H9 (cell line): ENCODE results near the gene RAB24. TPM values are rescaled to one million over a fixed set of nuclear protein-coding genes. Genes with fewer than 3 reads are reported as not detected.

Source experiments
- DNase-seq: peaks from one replicate; pipeline ENCODE4 v3.0.0-alpha.2; 2017
- H2AFZ ChIP-seq: one replicate; pipeline ENCODE4 v1.6.1; 2013; ENCODE audit warnings: mild to moderate bottlenecking, low read length, control low read depth, moderate library complexity
- H2AK5ac ChIP-seq: 2 replicates; pipeline ENCODE4 v1.6.1; 2013; ENCODE audit warnings: low read length, control low read depth, mixed read lengths; ENCODE audit not compliant: insufficient read length
- H2BK120ac ChIP-seq: one replicate; pipeline ENCODE4 v1.6.1; 2013; ENCODE audit warnings: low read depth, mild to moderate bottlenecking, low read length, control low read depth, inconsistent platforms; ENCODE audit not compliant: poor library complexity, severe bottlenecking
- H2BK12ac ChIP-seq: 2 replicates; pipeline ENCODE4 v1.6.1; 2013; ENCODE audit warnings: low read length, control low read depth, mixed read lengths, low read depth; ENCODE audit not compliant: insufficient read length
- H2BK15ac ChIP-seq: 2 replicates; pipeline ENCODE4 v1.6.1; 2013; ENCODE audit warnings: low read depth, low read length, control low read depth
- H2BK20ac ChIP-seq: one replicate; pipeline ENCODE4 v1.6.1; 2013; ENCODE audit warnings: low read depth, mild to moderate bottlenecking, low read length, control low read depth, inconsistent platforms; ENCODE audit not compliant: poor library complexity, severe bottlenecking
- H2BK5ac ChIP-seq: 2 replicates; pipeline ENCODE4 v1.6.1; 2013; ENCODE audit warnings: low read length, control low read depth, mixed read lengths; ENCODE audit not compliant: insufficient read length
- H3K14ac ChIP-seq: 2 replicates; pipeline ENCODE4 v1.6.1; 2013; ENCODE audit warnings: low read length, control low read depth; ENCODE audit not compliant: insufficient read depth
- H3K18ac ChIP-seq: 2 replicates; pipeline ENCODE4 v1.6.1; 2013; ENCODE audit warnings: low read depth, mild to moderate bottlenecking, mixed read lengths, low read length, control low read depth; ENCODE audit not compliant: insufficient read length
- H3K23ac ChIP-seq: 2 replicates; pipeline ENCODE4 v1.6.1; 2013; ENCODE audit warnings: low read length, control low read depth, mixed read lengths, low read depth; ENCODE audit not compliant: insufficient read length
- H3K23me2 ChIP-seq: 2 replicates; pipeline ENCODE4 v1.6.1; 2013; ENCODE audit warnings: low read depth, mild to moderate bottlenecking, mixed read lengths, low read length, control low read depth; ENCODE audit not compliant: insufficient read length, poor library complexity, severe bottlenecking
- H3K27ac ChIP-seq: 2 replicates; pipeline ENCODE4 v1.5.1; 2013; ENCODE audit warnings: low read length, control low read depth, mixed read lengths, low read depth; ENCODE audit not compliant: insufficient read length
- H3K27me3 ChIP-seq: 2 replicates; pipeline ENCODE4 v1.6.1; 2013; ENCODE audit warnings: low read length, control low read depth, inconsistent platforms; ENCODE audit not compliant: insufficient read depth
- H3K4ac ChIP-seq: 2 replicates; pipeline ENCODE4 v1.6.1; 2013; ENCODE audit warnings: low read depth, mild to moderate bottlenecking, control low read depth, inconsistent platforms, low read length, moderate library complexity
- H3K4me1 ChIP-seq: 2 replicates; pipeline ENCODE4 v1.6.1; 2013; ENCODE audit warnings: low read length, control low read depth, inconsistent platforms; ENCODE audit not compliant: insufficient read depth
- H3K4me2 ChIP-seq: 2 replicates; pipeline ENCODE4 v1.6.1; 2013; ENCODE audit warnings: low read length, control low read depth, mixed read lengths; ENCODE audit not compliant: insufficient read length, insufficient read depth
- H3K56ac ChIP-seq: 2 replicates; pipeline ENCODE4 v1.6.1; 2013; ENCODE audit warnings: low read depth, mild to moderate bottlenecking, mixed read lengths, low read length, control low read depth; ENCODE audit not compliant: insufficient read length
- H3K79me1 ChIP-seq: 2 replicates; pipeline ENCODE4 v1.6.1; 2013; ENCODE audit warnings: low read depth, mild to moderate bottlenecking, moderate library complexity, low read length, control low read depth, inconsistent platforms; ENCODE audit not compliant: insufficient read depth, poor library complexity, severe bottlenecking
- H3K79me2 ChIP-seq: 2 replicates; pipeline ENCODE4 v1.6.1; 2013; ENCODE audit warnings: low read length, control low read depth, inconsistent platforms; ENCODE audit not compliant: insufficient read depth
- H3K9ac ChIP-seq: 2 replicates; pipeline ENCODE4 v1.6.1; 2013; ENCODE audit warnings: low read length, control low read depth, mixed read lengths; ENCODE audit not compliant: insufficient read length; ENCODE audit errors: extremely low read depth
- H3K9me3 ChIP-seq: one replicate; pipeline ENCODE4 v1.6.1; 2013; ENCODE audit warnings: low read depth, low read length, inconsistent platforms; ENCODE audit not compliant: control insufficient read depth
- H3T11ph ChIP-seq: one replicate; pipeline ENCODE4 v1.6.1; 2013; ENCODE audit warnings: mild to moderate bottlenecking, low read length, control low read depth, inconsistent platforms
- H4K20me1 ChIP-seq: one replicate; pipeline ENCODE4 v1.6.1; 2013; ENCODE audit not compliant: control insufficient read depth, insufficient read length, insufficient read depth
- H4K5ac ChIP-seq: 2 replicates; pipeline ENCODE4 v1.6.1; 2013; ENCODE audit warnings: low read depth, mild to moderate bottlenecking, mixed read lengths, low read length, control low read depth; ENCODE audit not compliant: insufficient read length
- H4K8ac ChIP-seq: replicated peaks from 2 replicates; pipeline ENCODE4 v1.6.1; 2013; ENCODE audit warnings: low read length, control low read depth, mixed read lengths, low read depth; ENCODE audit not compliant: insufficient read length
- H4K91ac ChIP-seq: 2 replicates; pipeline ENCODE4 v1.6.1; 2013; ENCODE audit warnings: low read depth, mild to moderate bottlenecking, moderate library complexity, mixed read lengths, low read length, control low read depth; ENCODE audit not compliant: insufficient read length
- H3K27ac Mint-ChIP-seq, 3 experiments: 2 replicates in 2 of 3; 3 replicates in 1 of 3; pipeline ENCODE4 v1.8.0; 2020 to 2021; ENCODE audit warnings: mixed read lengths in 3 of 3, mild to moderate bottlenecking in 1 of 3, moderate library complexity in 1 of 3
- H3K27me3 Mint-ChIP-seq: 2 replicates; pipeline ENCODE4 v1.8.0; 2021; ENCODE audit warnings: low read depth, mild to moderate bottlenecking, moderate library complexity, mixed read lengths
- H3K36me3 Mint-ChIP-seq, 3 experiments: 2 replicates in 2 of 3; 3 replicates in 1 of 3; pipeline ENCODE4 v1.8.0; 2020 to 2021; ENCODE audit warnings: low read depth in 3 of 3, mixed read lengths in 3 of 3; ENCODE audit not compliant: insufficient read depth in 1 of 3
- H3K4me1 Mint-ChIP-seq, 2 experiments: 2 replicates each; pipeline ENCODE4 v1.8.0; 2020; ENCODE audit warnings: mixed read lengths in 2 of 2
- H3K4me3 Mint-ChIP-seq, 2 experiments: 2 replicates in 1 of 2; 3 replicates in 1 of 2; pipeline ENCODE4 v1.8.0; 2020 to 2021; ENCODE audit warnings: mild to moderate bottlenecking in 2 of 2, mixed read lengths in 2 of 2, moderate library complexity in 1 of 2
- H3K9me3 Mint-ChIP-seq, 2 experiments: 2 replicates in 1 of 2; 3 replicates in 1 of 2; pipeline ENCODE4 v1.8.0; 2020; ENCODE audit warnings: mild to moderate bottlenecking in 2 of 2, mixed read lengths in 2 of 2, moderate library complexity in 1 of 2
- WGBS: extraction: QIAGEN DNeasy Blood & Tissue Kit; methylation state at CpG from one replicate; pipeline ENCODE4 v1.1.7; 2013; ENCODE audit warnings: missing lambda C conversion rate, low lambda C conversion rate, mixed read lengths; ENCODE audit not compliant: insufficient read length; ENCODE audit errors: extremely low coverage; 5-methylcytosine and 5-hydroxymethylcytosine counted together
- total RNA-seq: library from RNA; stranded (reverse); gene quantifications from 2 replicates; pipeline ENCODE4 v1.2.1, GENCODE V29; 2021
- TF ChIP-seq, protein P1 (sequence below): fragments of 200-600 bp; sonication (generic); conservative IDR thresholded peaks from 3 replicates; pipeline ENCODE4 v1.8.0; 2021; ENCODE audit warnings: antibody characterized with exemption, mild to moderate bottlenecking

Gene RAB24
- total RNA-seq, 1 experiment from 2014 or later, result 17.6 TPM

DNA sequence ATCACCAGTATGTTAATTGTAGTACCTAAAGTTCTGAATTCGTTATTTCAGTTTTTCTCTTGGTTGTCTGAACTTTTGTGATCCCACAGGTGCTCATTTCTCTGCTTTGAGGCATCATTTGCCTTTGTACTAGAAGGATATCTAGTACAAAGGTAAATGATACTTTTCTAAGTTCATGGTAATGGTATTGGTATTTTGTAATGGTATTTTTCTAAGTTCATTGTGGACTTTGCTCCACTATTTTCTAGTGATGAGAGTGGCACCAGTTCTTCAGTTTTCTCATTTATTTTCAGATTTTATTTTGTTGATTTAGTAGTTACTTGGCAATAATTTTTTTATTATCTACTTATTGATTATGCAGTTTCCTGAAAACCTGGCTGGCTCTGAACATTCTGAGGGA lies 42.0 kb downstream of the RAB24 start:
- H3T11ph ChIP-seq, result no peak overlapping the region
- Mint-ChIP-seq H3K4me1 (no peaks in the 10 kb centered on the region), H3K36me3 (peaks cover 45 to 96% (median 85%) of the 10 kb centered on the region in 3 experiments; a peak in 6 of 7 replicates), H3K27me3 (no peaks in the 10 kb centered on the region), H3K27ac (peak overlapping the region in 1 of 3 experiments; percentile 33; a peak in 1 of 7 replicates), H3K9me3 (no peaks in the 10 kb centered on the region), H3K4me3 (no peak overlapping the region)
- H2BK120ac ChIP-seq, result no peak overlapping the region
- TF ChIP-seq, protein P1, sequence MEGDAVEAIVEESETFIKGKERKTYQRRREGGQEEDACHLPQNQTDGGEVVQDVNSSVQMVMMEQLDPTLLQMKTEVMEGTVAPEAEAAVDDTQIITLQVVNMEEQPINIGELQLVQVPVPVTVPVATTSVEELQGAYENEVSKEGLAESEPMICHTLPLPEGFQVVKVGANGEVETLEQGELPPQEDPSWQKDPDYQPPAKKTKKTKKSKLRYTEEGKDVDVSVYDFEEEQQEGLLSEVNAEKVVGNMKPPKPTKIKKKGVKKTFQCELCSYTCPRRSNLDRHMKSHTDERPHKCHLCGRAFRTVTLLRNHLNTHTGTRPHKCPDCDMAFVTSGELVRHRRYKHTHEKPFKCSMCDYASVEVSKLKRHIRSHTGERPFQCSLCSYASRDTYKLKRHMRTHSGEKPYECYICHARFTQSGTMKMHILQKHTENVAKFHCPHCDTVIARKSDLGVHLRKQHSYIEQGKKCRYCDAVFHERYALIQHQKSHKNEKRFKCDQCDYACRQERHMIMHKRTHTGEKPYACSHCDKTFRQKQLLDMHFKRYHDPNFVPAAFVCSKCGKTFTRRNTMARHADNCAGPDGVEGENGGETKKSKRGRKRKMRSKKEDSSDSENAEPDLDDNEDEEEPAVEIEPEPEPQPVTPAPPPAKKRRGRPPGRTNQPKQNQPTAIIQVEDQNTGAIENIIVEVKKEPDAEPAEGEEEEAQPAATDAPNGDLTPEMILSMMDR, result no peak
- H3K18ac ChIP-seq, result no peak overlapping the region
- no peak overlapping the region for H4K5ac ChIP-seq
- no peak overlapping the region for H3K9ac ChIP-seq
- no peaks in the 10 kb centered on the region for H4K20me1 ChIP-seq
- H3K27me3 ChIP-seq, result no peaks in the 10 kb centered on the region
- H3K79me2 ChIP-seq, result no peaks in the 10 kb centered on the region
- no peak overlapping the region for H3K4me2 ChIP-seq
- H2BK12ac ChIP-seq, result no peak overlapping the region
- WGBS, result no CpG with 5 or more reads among the region's 1 CpG
- no peak overlapping the region for H3K27ac ChIP-seq
- no peak overlapping the region for H2BK15ac ChIP-seq
- H2BK20ac ChIP-seq, result no peak overlapping the region
- H2BK5ac ChIP-seq, result no peak overlapping the region
- no peak overlapping the region for H2AK5ac ChIP-seq
- H3K79me1 ChIP-seq, result no peaks in the 10 kb centered on the region
- H3K4ac ChIP-seq, result no peak overlapping the region
- no peaks in the 10 kb centered on the region for H3K23me2 ChIP-seq
- no peak overlapping the region for H3K23ac ChIP-seq
- H4K91ac ChIP-seq, result no peak overlapping the region
- no peak overlapping the region for H3K56ac ChIP-seq
- H3K4me1 ChIP-seq, result no peaks in the 10 kb centered on the region
- DNase-seq, result no peak
- H4K8ac ChIP-seq, result no peak overlapping the region
- no peaks in the 10 kb centered on the region for H3K9me3 ChIP-seq
- no peak overlapping the region for H2AFZ ChIP-seq
- no peak overlapping the region for H3K14ac ChIP-seq
